Measurements from ENCODE around the gene CNNM3. TPM values are rescaled to one million over a fixed set of nuclear protein-coding genes. Genes with fewer than 3 reads are reported as not detected.

Gene CNNM3
- total RNA-seq, 4 donors from 2014 or later: 29.8 to 108 (median 44.8) TPM

DNA sequence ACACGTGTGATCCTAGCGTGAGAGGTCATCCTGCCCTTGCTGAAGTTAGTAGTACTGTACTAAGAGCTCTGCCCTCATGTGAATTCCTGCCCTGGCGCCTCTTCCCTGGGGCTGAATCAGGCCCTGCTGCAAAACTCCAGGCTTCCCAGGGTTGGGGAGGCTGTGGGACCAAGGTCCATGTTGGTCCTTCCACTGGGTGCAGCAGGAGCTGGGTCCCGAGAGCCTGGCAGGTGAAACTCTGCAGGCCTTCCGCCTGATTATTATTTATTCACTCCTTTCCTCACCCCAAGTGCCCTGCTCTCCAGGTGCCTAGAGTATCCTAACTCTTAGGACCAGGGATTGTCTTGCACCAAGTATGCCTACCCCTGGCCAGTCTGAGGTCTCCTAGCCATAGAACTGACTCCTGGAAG, 5.3 kb upstream of the CNNM3 start:
- Histone ChIP-seq H3K4me1 (peaks cover 0 to 47% (median 5%) of the 10 kb centered on the region in 4 donors), H3K27me3 (no peaks in the 10 kb centered on the region), H3K4me3 (no peak overlapping the region), H3K9me3 (no peaks in the 10 kb centered on the region), H3K27ac (no peak overlapping the region), H3K36me3 (peaks cover 0 to 24% (median 0%) of the 10 kb centered on the region in 3 donors)
- TF ChIP-seq POLR2A (IDR thresholded peaks at IDR 0.05): no peak
- DNase-seq: no peak

GRCh38 chr2:96811917-96812316, 4.2 kb upstream of the CNNM3 start:
- H3K4me1 ChIP-seq: peaks cover 0 to 47% (median 3%) of the 10 kb centered on the region in 4 donors
- H3K36me3 ChIP-seq: peaks cover 0 to 24% (median 0%) of the 10 kb centered on the region in 3 donors
- H3K27ac ChIP-seq: peak overlapping the region in 1 of 4 donors; percentile 41
- no peaks in the 10 kb centered on the region for H3K27me3 ChIP-seq
- TF ChIP-seq, protein P1, sequence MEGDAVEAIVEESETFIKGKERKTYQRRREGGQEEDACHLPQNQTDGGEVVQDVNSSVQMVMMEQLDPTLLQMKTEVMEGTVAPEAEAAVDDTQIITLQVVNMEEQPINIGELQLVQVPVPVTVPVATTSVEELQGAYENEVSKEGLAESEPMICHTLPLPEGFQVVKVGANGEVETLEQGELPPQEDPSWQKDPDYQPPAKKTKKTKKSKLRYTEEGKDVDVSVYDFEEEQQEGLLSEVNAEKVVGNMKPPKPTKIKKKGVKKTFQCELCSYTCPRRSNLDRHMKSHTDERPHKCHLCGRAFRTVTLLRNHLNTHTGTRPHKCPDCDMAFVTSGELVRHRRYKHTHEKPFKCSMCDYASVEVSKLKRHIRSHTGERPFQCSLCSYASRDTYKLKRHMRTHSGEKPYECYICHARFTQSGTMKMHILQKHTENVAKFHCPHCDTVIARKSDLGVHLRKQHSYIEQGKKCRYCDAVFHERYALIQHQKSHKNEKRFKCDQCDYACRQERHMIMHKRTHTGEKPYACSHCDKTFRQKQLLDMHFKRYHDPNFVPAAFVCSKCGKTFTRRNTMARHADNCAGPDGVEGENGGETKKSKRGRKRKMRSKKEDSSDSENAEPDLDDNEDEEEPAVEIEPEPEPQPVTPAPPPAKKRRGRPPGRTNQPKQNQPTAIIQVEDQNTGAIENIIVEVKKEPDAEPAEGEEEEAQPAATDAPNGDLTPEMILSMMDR (IDR thresholded peaks at IDR 0.05): no peak
- no peak for TF ChIP-seq POLR2A (IDR thresholded peaks at IDR 0.05)
- H3K9me3 ChIP-seq: no peaks in the 10 kb centered on the region
- H3K4me3 ChIP-seq: no peak overlapping the region
- DNase-seq: no peak

DNA sequence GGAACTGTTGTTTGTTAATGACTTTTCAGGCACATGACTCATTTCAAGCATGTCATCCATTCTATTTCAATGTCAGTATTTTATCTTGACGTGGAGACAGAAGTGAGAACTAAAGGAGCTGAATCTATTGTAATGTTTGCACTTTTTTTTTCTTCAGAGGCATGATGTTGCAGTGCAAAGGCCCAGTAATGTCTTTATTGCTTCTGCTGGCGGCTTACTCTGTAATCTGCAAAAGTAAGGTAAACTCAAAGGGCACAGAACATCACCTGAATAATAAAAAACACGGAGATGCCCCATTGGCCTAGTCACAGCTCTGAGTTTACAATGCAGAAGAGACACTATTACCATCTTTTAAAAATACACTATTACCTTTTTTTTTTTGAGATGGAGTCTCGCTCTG, 2.4 kb upstream of the CNNM3 start:
- no peaks in the 10 kb centered on the region for H3K9me3 ChIP-seq
- peaks cover 0 to 15% (median 0%) of the 10 kb centered on the region in 3 donors for H3K36me3 ChIP-seq
- H3K4me3 ChIP-seq: no peak overlapping the region
- no peak for DNase-seq
- TF ChIP-seq POLR2A (IDR thresholded peaks at IDR 0.05): no peak
- H3K27me3 ChIP-seq: no peaks in the 10 kb centered on the region
- H3K4me1 ChIP-seq: peaks cover 0 to 64% (median 16%) of the 10 kb centered on the region in 4 donors
- H3K27ac ChIP-seq: peak overlapping the region in 2 of 4 donors; percentile 2 to 10

DNA sequence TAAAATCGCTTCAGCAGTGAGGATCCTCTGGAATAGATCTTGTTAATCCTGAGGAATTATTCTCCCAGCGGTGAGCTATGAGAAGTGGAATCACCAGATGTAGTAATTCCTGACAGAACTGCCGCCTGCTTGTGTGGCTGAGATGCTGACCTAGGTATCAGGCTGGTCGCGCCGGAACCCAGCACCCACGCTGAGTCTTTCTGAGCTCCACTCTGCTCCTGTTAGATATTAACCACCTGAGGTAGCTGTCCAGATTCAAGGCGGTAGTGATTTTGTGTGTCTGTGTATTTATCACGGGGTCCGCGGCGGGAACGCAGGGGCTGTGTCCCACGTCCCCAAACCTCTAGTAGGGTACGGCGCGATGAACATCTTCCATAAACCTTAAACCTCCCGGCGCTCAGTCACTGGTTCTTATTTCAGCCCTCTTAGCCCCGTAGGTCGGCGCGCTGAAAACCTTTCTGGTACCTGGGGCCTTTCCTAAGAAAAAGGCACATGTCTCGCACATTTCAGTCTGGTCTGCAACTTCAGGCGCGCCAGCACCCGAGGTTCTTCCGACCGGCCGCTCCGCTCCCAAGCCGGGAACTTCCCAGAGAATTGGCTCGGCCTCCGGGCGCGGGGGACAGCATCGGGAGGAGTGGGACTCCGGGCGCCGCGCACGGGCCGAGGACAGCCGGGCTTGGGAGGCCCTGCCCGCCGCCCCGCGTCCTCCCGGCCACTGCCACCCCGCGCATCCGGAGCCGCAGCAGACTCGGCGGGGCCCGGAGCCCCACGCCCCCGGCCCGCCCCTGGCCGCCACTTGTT, 542 bp upstream of the CNNM3 start:
- H3K4me1 ChIP-seq: peaks cover 8 to 71% (median 29%) of the 10 kb centered on the region in 4 donors
- no peaks in the 10 kb centered on the region for H3K27me3 ChIP-seq
- peak overlapping the region; percentile 82 to 86 (median 85) for H3K4me3 ChIP-seq
- TF ChIP-seq, protein P1 (IDR thresholded peaks at IDR 0.05): no peak
- TF ChIP-seq POLR2A (IDR thresholded peaks at IDR 0.05): no peak
- H3K36me3 ChIP-seq: no peaks in the 10 kb centered on the region
- peak in 2 of 3 donors; percentile 51 to 56 for DNase-seq
- H3K27ac ChIP-seq: peak overlapping the region; percentile 92 to 100 (median 98)
- H3K9me3 ChIP-seq: no peaks in the 10 kb centered on the region

DNA sequence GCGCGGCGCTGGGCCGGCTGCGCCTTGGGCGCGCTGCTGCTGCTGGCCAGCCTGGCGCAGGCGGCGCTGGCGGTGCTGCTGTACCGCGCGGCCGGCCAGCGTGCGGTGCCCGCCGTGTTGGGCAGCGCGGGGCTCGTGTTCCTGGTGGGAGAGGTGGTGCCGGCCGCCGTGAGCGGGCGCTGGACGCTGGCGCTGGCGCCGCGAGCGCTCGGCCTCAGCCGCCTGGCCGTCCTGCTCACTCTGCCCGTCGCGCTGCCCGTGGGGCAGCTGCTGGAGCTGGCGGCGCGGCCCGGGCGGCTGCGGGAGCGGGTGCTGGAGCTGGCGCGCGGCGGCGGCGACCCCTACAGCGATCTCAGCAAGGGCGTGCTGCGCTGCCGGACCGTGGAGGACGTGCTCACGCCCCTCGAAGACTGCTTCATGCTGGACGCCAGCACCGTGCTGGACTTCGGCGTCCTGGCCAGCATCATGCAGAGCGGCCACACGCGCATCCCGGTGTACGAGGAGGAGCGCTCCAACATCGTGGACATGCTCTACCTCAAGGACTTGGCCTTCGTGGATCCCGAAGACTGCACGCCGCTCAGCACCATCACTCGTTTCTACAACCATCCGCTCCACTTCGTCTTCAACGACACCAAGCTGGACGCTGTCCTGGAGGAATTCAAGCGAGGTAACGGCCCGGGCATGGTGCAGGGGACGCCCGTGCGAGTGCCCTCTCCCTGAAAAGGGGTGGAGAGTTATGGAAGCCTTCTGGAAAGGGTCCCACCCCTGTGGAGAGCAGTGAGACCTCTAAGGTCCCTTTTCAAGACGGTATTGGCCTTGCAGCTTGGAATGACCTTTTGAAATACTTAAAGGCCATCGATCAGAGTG, 1.0 kb downstream of the CNNM3 start:
- H3K27me3 ChIP-seq: no peaks in the 10 kb centered on the region
- no peak for DNase-seq
- H3K4me3 ChIP-seq: peak overlapping the region; percentile 82 to 86 (median 85)
- no peak for TF ChIP-seq POLR2A (IDR thresholded peaks at IDR 0.05)
- TF ChIP-seq, protein P1 (IDR thresholded peaks at IDR 0.05): no peak
- peaks cover 8 to 75% (median 32%) of the 10 kb centered on the region in 4 donors for H3K4me1 ChIP-seq
- H3K27ac ChIP-seq: peak overlapping the region in 3 of 4 donors; percentile 98 to 100 (median 99)
- H3K9me3 ChIP-seq: no peaks in the 10 kb centered on the region
- H3K36me3 ChIP-seq: no peaks in the 10 kb centered on the region

DNA sequence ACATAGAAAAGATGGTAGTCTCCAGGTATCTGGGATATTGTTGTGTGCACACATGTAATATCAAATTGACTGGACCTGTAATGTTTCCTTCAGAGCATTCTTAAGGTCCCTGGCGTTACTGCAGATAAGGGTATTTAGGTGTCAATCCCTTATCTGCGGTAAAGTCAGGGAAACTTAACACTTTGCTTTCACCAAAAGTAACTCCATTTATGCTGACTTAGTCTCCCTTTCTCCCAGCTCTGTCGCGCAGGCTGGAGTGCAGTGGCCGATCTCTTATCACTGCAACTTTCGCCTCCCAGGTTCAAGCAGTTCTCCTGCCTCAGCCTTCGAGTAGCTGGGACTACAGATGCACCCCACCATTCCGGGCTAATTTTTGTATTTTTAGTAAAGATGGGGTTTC, 1.8 kb downstream of the CNNM3 start:
- no peak for DNase-seq
- TF ChIP-seq, protein P1 (IDR thresholded peaks at IDR 0.05): no peak
- no peak for TF ChIP-seq POLR2A (IDR thresholded peaks at IDR 0.05)
- peak overlapping the region; percentile 82 to 86 (median 85) for H3K4me3 ChIP-seq
- H3K4me1 ChIP-seq: peaks cover 8 to 73% (median 32%) of the 10 kb centered on the region in 4 donors
- H3K27me3 ChIP-seq: no peaks in the 10 kb centered on the region
- H3K9me3 ChIP-seq: no peaks in the 10 kb centered on the region
- H3K36me3 ChIP-seq: peaks cover 0 to 4% (median 0%) of the 10 kb centered on the region in 3 donors
- H3K27ac ChIP-seq: peak overlapping the region in 1 of 4 donors; percentile 100
